Lung (tissue), 12 donors: ENCODE data around the gene BCAS3. TPM values are rescaled to one million over a fixed set of nuclear protein-coding genes. Genes with fewer than 3 reads are reported as not detected.

Source experiments
- ATAC-seq: fragments of 200-7000 bp; cut with Tn5 transposase; one replicate; pipeline ENCODE4 v1.9.1; 2020; ENCODE audit warnings: moderate number of reproducible peaks; ENCODE audit not compliant: insufficient read depth, low FRiP score
- DNase-seq, 3 donors: peaks; one replicate each; pipeline ENCODE4 v3.0.0-alpha.2; 2013 to 2017
- H3K27ac ChIP-seq, 2 donors: one replicate each; pipeline ENCODE4 v1.5.1; 2013; ENCODE audit warnings: mild to moderate bottlenecking in 2 of 2, moderate library complexity in 2 of 2, control low read depth in 1 of 2, inconsistent platforms in 1 of 2, low read depth in 1 of 2, low read length in 1 of 2
- H3K27me3 ChIP-seq, 3 donors: one replicate each; pipeline ENCODE4 v1.5.1; 2013; ENCODE audit warnings: low read length in 2 of 3; ENCODE audit not compliant: control insufficient read depth in 3 of 3, insufficient read depth in 3 of 3
- H3K36me3 ChIP-seq, 4 donors: one replicate each; pipeline ENCODE4 v1.5.1; 2013; ENCODE audit warnings: low read length in 4 of 4, mild to moderate bottlenecking in 1 of 4, moderate library complexity in 1 of 4; ENCODE audit not compliant: control insufficient read depth in 4 of 4, insufficient read depth in 4 of 4
- H3K4me1 ChIP-seq, 5 donors: one replicate each; pipeline ENCODE4 v1.5.1; 2013; ENCODE audit warnings: low read length in 5 of 5, mild to moderate bottlenecking in 2 of 5, moderate library complexity in 1 of 5; ENCODE audit not compliant: control insufficient read depth in 5 of 5, insufficient read depth in 5 of 5
- H3K4me3 ChIP-seq: one replicate; pipeline ENCODE4 v1.5.1; 2013; ENCODE audit warnings: mild to moderate bottlenecking, control low read depth, moderate library complexity
- H3K9ac ChIP-seq, 2 donors: one replicate each; pipeline ENCODE4 v1.5.1; 2013; ENCODE audit warnings: low read length in 2 of 2, control low read depth in 1 of 2; ENCODE audit not compliant: insufficient read depth in 1 of 2
- H3K9me3 ChIP-seq, 4 donors: one replicate each; pipeline ENCODE4 v1.5.1; 2013; ENCODE audit warnings: low read length in 3 of 4, mild to moderate bottlenecking in 1 of 4, moderate library complexity in 1 of 4; ENCODE audit not compliant: control insufficient read depth in 4 of 4, insufficient read depth in 3 of 4
- WGBS, 2 donors: extraction: QIAGEN DNeasy Blood & Tissue Kit; methylation state at CpG; one replicate each; pipeline ENCODE4 v1.1.7; 2013; 5-methylcytosine and 5-hydroxymethylcytosine counted together
- polyA plus RNA-seq, 2 donors: library from polyadenylated mRNA; stranded (reverse); fragments of 200-250 nt; gene quantifications; one replicate each; pipeline ENCODE4 v1.2.1, GENCODE V29; 2013
- total RNA-seq, 2 donors: library from RNA; depleted of rRNA in 1 of 2; stranded (reverse); fragments of >200 nt in 1 of 2; gene quantifications; one replicate each; pipeline ENCODE4 v1.2.1, GENCODE V29; 2014 to 2021
- TF ChIP-seq, protein P1 (sequence below): IDR thresholded peaks from 2 replicates; pipeline ENCODE4 v1.5.1; 2012; ENCODE audit warnings: mild to moderate bottlenecking; ENCODE audit errors: control extremely low read depth, extremely low read depth
- donor health status: control.
- donor health status: control.
- donor health status: Bipolar disorder and iron deficiency.
- donor health status: healthy.
- donor health status: DM: yes; HTN: yes; CAD: no.

Gene BCAS3
- total and polyA plus RNA-seq, 4 donors, result 4.0 to 101 (median 20.3) TPM

DNA sequence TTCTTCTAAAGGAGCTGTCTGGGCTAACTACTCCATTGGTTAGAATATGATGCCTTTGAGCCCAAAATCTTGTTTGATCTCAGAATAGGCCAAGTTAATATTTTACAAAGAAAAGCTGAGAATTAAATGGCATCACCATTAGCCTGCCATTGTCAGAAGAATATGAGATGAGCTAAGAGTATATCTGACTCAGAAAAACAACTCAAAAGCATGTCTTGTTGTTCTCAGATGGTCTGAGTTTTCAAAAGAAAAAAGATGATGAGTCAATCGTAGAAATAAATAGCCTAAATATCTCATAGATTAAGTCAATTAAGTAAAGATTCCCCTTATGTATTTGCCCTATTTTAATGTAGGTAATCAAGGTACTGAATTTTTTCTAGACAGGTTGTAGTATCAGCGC is 524.9 kb downstream of the BCAS3 start:
- 95 to 97% methylated on average over 2 of the region's 2 CpGs for WGBS, 2 donors
- DNase-seq (no peak), ATAC-seq (no peak)
- H3K4me3 ChIP-seq, result no peak overlapping the region
- TF ChIP-seq, protein P1, sequence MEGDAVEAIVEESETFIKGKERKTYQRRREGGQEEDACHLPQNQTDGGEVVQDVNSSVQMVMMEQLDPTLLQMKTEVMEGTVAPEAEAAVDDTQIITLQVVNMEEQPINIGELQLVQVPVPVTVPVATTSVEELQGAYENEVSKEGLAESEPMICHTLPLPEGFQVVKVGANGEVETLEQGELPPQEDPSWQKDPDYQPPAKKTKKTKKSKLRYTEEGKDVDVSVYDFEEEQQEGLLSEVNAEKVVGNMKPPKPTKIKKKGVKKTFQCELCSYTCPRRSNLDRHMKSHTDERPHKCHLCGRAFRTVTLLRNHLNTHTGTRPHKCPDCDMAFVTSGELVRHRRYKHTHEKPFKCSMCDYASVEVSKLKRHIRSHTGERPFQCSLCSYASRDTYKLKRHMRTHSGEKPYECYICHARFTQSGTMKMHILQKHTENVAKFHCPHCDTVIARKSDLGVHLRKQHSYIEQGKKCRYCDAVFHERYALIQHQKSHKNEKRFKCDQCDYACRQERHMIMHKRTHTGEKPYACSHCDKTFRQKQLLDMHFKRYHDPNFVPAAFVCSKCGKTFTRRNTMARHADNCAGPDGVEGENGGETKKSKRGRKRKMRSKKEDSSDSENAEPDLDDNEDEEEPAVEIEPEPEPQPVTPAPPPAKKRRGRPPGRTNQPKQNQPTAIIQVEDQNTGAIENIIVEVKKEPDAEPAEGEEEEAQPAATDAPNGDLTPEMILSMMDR, result no peak
- no peaks in the 10 kb centered on the region for H3K27me3 ChIP-seq
- no peak overlapping the region for H3K27ac ChIP-seq
- H3K4me1 ChIP-seq, result peaks cover 0 to 84% (median 18%) of the 10 kb centered on the region in 5 donors
- H3K9ac ChIP-seq, result no peak overlapping the region
- H3K36me3 ChIP-seq, result no peaks in the 10 kb centered on the region
- H3K9me3 ChIP-seq, result no peaks in the 10 kb centered on the region

DNA sequence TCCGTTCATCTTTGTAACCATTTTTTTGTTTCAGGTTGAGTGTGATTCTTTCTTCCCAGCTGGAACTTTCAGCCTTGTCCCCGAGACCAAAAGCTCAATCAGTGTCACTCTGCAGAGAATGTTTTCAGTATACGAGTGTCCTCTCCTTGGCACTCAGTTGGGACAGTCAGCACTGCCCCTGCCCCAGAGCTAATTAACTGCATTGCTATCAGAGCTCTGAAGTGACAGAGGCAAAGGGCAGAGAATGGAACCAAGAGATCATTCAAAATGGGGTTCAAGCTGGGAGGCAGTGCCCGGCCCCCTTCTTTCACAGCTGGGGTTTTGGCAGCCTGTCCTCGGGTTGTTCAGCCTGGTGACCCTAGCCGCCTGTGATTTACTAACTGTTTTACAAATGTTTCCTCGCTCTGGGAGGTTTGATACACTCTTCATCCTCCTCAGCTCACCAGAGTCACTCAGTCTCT is 526.0 kb downstream of the BCAS3 start:
- no peak for ATAC-seq

DNA sequence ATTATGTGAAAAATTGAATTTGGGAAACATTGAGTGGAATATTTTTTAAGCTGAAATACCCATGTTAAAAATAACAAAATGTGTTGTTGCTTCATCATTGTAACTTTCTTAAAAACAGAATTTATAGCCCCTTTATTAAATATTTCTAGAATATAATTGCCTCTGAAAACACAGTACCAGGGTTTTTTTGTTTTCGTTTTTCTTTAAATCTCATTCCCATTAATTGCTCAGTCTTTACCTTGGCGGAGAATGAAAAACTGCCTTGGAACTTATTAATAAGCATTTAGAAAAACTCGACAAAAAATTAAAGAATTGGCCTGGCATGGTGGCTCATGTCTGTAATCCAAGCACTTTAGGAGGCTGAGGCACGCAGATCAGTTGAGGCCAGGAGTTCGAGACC is 526.8 kb downstream of the BCAS3 start:
- DNase-seq (no peak), ATAC-seq (no peak)
- H3K4me3 ChIP-seq, result no peak overlapping the region
- H3K27me3 ChIP-seq, result no peaks in the 10 kb centered on the region
- peaks cover 2 to 92% (median 20%) of the 10 kb centered on the region in 5 donors for H3K4me1 ChIP-seq
- H3K9ac ChIP-seq, result peak overlapping the region in 1 of 2 donors; percentile 26
- H3K36me3 ChIP-seq, result no peaks in the 10 kb centered on the region
- H3K9me3 ChIP-seq, result no peaks in the 10 kb centered on the region
- 87 to 94% methylated on average over 5 of the region's 5 CpGs for WGBS, 2 donors
- TF ChIP-seq, protein P1, result no peak
- peak overlapping the region in 1 of 2 donors; percentile 79 for H3K27ac ChIP-seq

More for the DNA sequence above, 526.0 kb downstream of the BCAS3 start:
- Histone ChIP-seq H3K4me3 (no peak overlapping the region), H3K36me3 (no peaks in the 10 kb centered on the region), H3K27ac (peak overlapping the region in 1 of 2 donors; percentile 50), H3K9ac (no peak overlapping the region), H3K4me1 (peaks cover 0 to 92% (median 18%) of the 10 kb centered on the region in 5 donors), H3K27me3 (no peaks in the 10 kb centered on the region), H3K9me3 (no peaks in the 10 kb centered on the region)
- 60 to 63% methylated on average over 7 of the region's 7 CpGs for WGBS, 2 donors
- TF ChIP-seq, protein P1, result no peak
- peak; percentile 92 to 98 (median 97) for DNase-seq

DNA sequence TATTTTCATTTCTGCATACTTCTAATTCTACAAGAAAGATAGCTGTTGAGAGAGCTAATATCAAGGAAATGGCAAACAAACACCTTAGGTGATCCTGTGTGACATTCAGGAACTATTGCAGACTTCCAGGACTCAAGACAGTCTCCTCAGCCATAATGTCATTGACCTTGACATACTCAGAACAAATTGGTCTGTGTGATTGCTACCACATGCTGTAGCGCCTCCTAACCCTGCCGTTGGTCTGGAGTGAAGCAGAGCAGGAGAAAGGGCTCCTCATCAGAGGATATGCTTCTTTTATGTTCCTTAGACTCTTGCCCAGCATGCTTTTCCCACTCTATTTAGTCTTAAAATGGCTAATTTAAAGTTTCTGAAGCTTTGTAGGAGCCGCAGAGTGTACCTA is 527.8 kb downstream of the BCAS3 start:
- TF ChIP-seq, protein P1, result no peak
- H3K9ac ChIP-seq, result no peak overlapping the region
- WGBS, 2 donors, result 82 to 91% methylated on average over 3 of the region's 3 CpGs
- no peaks in the 10 kb centered on the region for H3K36me3 ChIP-seq
- peak; percentile 42 to 74 (median 63) for DNase-seq
- no peak for ATAC-seq
- peak overlapping the region in 1 of 2 donors; percentile 9 for H3K27ac ChIP-seq
- no peaks in the 10 kb centered on the region for H3K9me3 ChIP-seq
- peaks cover 2 to 92% (median 24%) of the 10 kb centered on the region in 5 donors for H3K4me1 ChIP-seq
- no peaks in the 10 kb centered on the region for H3K27me3 ChIP-seq
- H3K4me3 ChIP-seq, result no peak overlapping the region
